HepG2 (cell line): ENCODE data around the gene NRL. TPM values are rescaled to one million over a fixed set of nuclear protein-coding genes. Genes with fewer than 3 reads are reported as not detected.

Experiments
- EED ChIP-seq: sonication (generic); formaldehyde crosslinking; IDR thresholded peaks from 2 replicates; pipeline ENCODE4 v1.5.0; 2020; ENCODE audit warnings: mild to moderate bottlenecking, missing genetic modification reagents
- FOSL1 ChIP-seq: sonication (generic); formaldehyde crosslinking; IDR thresholded peaks from 2 replicates; pipeline ENCODE4 v1.9.0; 2021; ENCODE audit warnings: missing genetic modification reagents, borderline replicate concordance
- FOXK2 ChIP-seq: fragments of 450-650 bp; IDR thresholded peaks from 2 replicates; pipeline ENCODE4 v1.6.1; 2016
- HIC2 ChIP-seq: sonication (generic); formaldehyde crosslinking; IDR thresholded peaks from 2 replicates; pipeline ENCODE4 v1.9.0; 2022; ENCODE audit warnings: low read depth, missing genetic modification reagents
- NCOA5 ChIP-seq: sonication (generic); formaldehyde crosslinking; IDR thresholded peaks from 2 replicates; pipeline ENCODE4 v1.4.0; 2020; ENCODE audit warnings: missing genetic modification reagents
- NRL ChIP-seq: sonication (generic); formaldehyde crosslinking; IDR thresholded peaks from 2 replicates; pipeline ENCODE4 v1.5.0; 2020; ENCODE audit warnings: missing genetic modification reagents, mild to moderate bottlenecking, moderate library complexity, borderline replicate concordance
- PATZ1 ChIP-seq: sonication (generic); formaldehyde crosslinking; IDR thresholded peaks from 2 replicates; pipeline ENCODE4 v1.4.0; 2020; ENCODE audit warnings: missing genetic modification reagents
- ZBTB1 ChIP-seq: sonication (generic); formaldehyde crosslinking; IDR thresholded peaks from 2 replicates; pipeline ENCODE4 v1.4.0; 2020; ENCODE audit warnings: missing genetic modification reagents, borderline replicate concordance
- ZBTB21 ChIP-seq: sonication (generic); formaldehyde crosslinking; IDR thresholded peaks from 2 replicates; pipeline ENCODE4 v1.4.0; 2020; ENCODE audit warnings: missing genetic modification reagents
- ZBTB40 ChIP-seq, 2 experiments: fragments of 450-650 bp in 1 of 2; sonication (generic) in 1 of 2; formaldehyde crosslinking in 1 of 2; IDR thresholded peaks; 2 replicates each; pipeline versions ENCODE4 v1.6.1 to v1.8.0; 2016 to 2022; ENCODE audit warnings: antibody characterized with exemption in 1 of 2, mild to moderate bottlenecking in 1 of 2, missing genetic modification reagents in 1 of 2
- ZBTB7A ChIP-seq: sonication (generic); formaldehyde crosslinking; IDR thresholded peaks from 2 replicates; pipeline ENCODE4 v1.8.0; 2022; ENCODE audit warnings: mild to moderate bottlenecking, missing genetic modification reagents
- ZNF12 ChIP-seq: sonication (generic); formaldehyde crosslinking; IDR thresholded peaks from 2 replicates; pipeline ENCODE4 v1.5.0; 2020; ENCODE audit warnings: missing genetic modification reagents
- ZNF160 ChIP-seq: sonication (generic); formaldehyde crosslinking; IDR thresholded peaks from 2 replicates; pipeline ENCODE4 v1.8.0; 2022; ENCODE audit warnings: mild to moderate bottlenecking, inconsistent platforms, missing genetic modification reagents
- ZNF292 ChIP-seq: sonication (generic); formaldehyde crosslinking; IDR thresholded peaks from 2 replicates; pipeline ENCODE4 v1.8.1; 2022; ENCODE audit warnings: mild to moderate bottlenecking, low read depth, missing genetic modification reagents, borderline replicate concordance
- ZNF484 ChIP-seq: sonication (generic); formaldehyde crosslinking; IDR thresholded peaks from 2 replicates; pipeline ENCODE4 v1.5.1; 2020; ENCODE audit warnings: mild to moderate bottlenecking, low read depth, missing genetic modification reagents, borderline replicate concordance
- ZNF598 ChIP-seq: sonication (generic); formaldehyde crosslinking; IDR thresholded peaks from 2 replicates; pipeline ENCODE4 v1.5.1; 2020; ENCODE audit warnings: mild to moderate bottlenecking, missing genetic modification reagents, borderline replicate concordance
- ZNF841 ChIP-seq: sonication (generic); formaldehyde crosslinking; IDR thresholded peaks from 2 replicates; pipeline ENCODE4 v1.8.1; 2023; ENCODE audit warnings: missing genetic modification reagents, borderline replicate concordance
- polyA plus RNA-seq, 8 experiments: library from polyadenylated mRNA; depleted of rRNA in 3 of 8; stranded (reverse) in 7 of 8; unstranded in 1 of 8; fragments of >200 nt; fragmentation: Illumina TruSeq in 4 of 8; extraction: Trizol in 4 of 8; gene quantifications; 2 replicates each; pipeline versions ENCODE4 v1.2.1 to v1.2.3, GENCODE V29; 2011 to 2016; ENCODE audit warnings: low read depth in 4 of 8, missing spikeins in 1 of 8, mixed read lengths in 1 of 8; ENCODE audit not compliant: insufficient read depth in 1 of 8
- total RNA-seq, 5 experiments: library from RNA; depleted of rRNA; stranded (reverse); fragments of >200 nt; fragmentation: Illumina TruSeq; extraction: Trizol; gene quantifications; 2 replicates each; pipeline ENCODE4 v1.2.3, GENCODE V29; 2016; ENCODE audit warnings: low read depth in 1 of 5

NRL gene
- total and polyA plus RNA-seq, 2 of the 13 experiments (the other 11 are each of a cell fraction or from before 2014, with no cell fraction given): 2.5 to 4.7 TPM

GRCh38 chr14:24058951-24059475, 55.7 kb downstream of the NRL start (continued):
- TF ChIP-seq ZNF841 (CRISPR knock-in tag) (no peak), FOSL1 (CRISPR knock-in tag) (no peak), ZNF12 (CRISPR knock-in tag) (no peak), ZNF292 (CRISPR knock-in tag) (peak; percentile 29; the same call in 1 of the 2 replicates), HIC2 (CRISPR knock-in tag) (no peak), ZNF160 (no peak), ZNF598 (CRISPR knock-in tag) (no peak), FOXK2 (no peak), ZBTB40 (IDR thresholded peaks at IDR 0.05) (no peak), ZBTB40 (CRISPR knock-in tag; IDR thresholded peaks at IDR 0.05) (0 out of 2 replicates have a peak, but pooled peaks have one; percentile 31), EED (CRISPR knock-in tag) (0 out of 2 replicates have a peak, but pooled peaks have one; percentile 48), NRL (CRISPR knock-in tag) (peak; percentile 30; the same call in 1 of the 2 replicates), PATZ1 (no peak), ZNF484 (CRISPR knock-in tag) (no peak), ZBTB7A (0 out of 2 replicates have a peak, but pooled peaks have one; percentile 23), ZBTB21 (CRISPR knock-in tag) (no peak), ZBTB1 (CRISPR knock-in tag) (no peak), NCOA5 (CRISPR knock-in tag) (no peak)
